ENCODE data around the gene GPC6.

The GPC6 gene

DNA sequence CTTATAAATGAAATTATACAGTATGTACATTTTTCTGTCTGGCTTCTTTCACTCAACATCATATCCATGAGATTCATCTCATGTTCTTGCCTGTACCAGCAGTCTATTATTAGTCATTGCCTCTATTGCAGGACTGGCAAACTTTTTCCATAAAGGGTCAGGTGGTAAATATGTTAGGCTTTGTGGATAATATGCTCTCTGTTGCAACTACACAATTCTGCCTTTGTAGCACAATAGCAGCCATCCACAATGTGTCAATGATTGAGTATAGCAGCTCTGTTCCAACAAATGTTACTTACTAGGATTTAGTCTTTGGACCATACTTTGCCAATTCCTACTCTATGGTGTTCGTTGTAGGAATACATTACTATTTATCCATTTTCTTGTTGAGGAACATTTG, 948.5 kb downstream of the GPC6 start:
- no peak overlapping the region for H3K4me2 ChIP-seq
- no peak overlapping the region for H3K27ac ChIP-seq
- H3K79me2 ChIP-seq (ENCODE audit: insufficient read depth, low read depth): no peaks in the 10 kb centered on the region
- no peak overlapping the region for H3K9ac ChIP-seq
- no peaks in the 10 kb centered on the region for H3K4me1 ChIP-seq (ENCODE audit: low read depth, poor library complexity, severe bottlenecking)
- H3K36me3 ChIP-seq (ENCODE audit: insufficient read depth): no peaks in the 10 kb centered on the region
- no peaks in the 10 kb centered on the region for H4K20me1 ChIP-seq (ENCODE audit: insufficient read depth)
- no peaks in the 10 kb centered on the region for H3K27me3 ChIP-seq (ENCODE audit: insufficient read depth, low read depth)
- TF ChIP-seq, protein P1, sequence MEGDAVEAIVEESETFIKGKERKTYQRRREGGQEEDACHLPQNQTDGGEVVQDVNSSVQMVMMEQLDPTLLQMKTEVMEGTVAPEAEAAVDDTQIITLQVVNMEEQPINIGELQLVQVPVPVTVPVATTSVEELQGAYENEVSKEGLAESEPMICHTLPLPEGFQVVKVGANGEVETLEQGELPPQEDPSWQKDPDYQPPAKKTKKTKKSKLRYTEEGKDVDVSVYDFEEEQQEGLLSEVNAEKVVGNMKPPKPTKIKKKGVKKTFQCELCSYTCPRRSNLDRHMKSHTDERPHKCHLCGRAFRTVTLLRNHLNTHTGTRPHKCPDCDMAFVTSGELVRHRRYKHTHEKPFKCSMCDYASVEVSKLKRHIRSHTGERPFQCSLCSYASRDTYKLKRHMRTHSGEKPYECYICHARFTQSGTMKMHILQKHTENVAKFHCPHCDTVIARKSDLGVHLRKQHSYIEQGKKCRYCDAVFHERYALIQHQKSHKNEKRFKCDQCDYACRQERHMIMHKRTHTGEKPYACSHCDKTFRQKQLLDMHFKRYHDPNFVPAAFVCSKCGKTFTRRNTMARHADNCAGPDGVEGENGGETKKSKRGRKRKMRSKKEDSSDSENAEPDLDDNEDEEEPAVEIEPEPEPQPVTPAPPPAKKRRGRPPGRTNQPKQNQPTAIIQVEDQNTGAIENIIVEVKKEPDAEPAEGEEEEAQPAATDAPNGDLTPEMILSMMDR (conservative IDR thresholded peaks at IDR 0.05; ENCODE audit: low read depth, low read length): no peak
- no peak overlapping the region for H3K4me3 ChIP-seq (IDR thresholded peaks at IDR 0.05; ENCODE audit: insufficient read depth, low read depth, low read length)
- H2AFZ ChIP-seq (ENCODE audit: low read depth): no peak overlapping the region

DNA sequence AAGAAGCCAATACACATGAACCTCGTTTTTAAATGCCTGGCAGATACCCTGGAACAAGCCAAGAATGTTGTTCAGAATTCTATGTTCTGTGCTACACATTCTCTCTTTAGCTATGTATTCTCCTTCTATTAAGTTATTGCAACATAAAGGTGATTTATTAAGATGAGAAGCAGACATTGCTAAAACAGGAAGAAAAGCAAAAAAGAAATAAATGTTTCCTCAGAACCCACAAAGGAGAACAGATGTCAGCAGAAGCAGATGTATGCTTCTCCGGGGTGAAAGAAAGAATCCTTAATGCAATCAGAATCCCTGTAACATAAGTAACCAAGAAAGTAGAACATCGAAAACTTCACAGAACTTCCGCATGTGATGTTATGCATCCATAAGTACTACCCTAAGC, 950.0 kb downstream of the GPC6 start:
- Histone ChIP-seq H3K4me1 (ENCODE audit: low read depth, poor library complexity, severe bottlenecking) (no peaks in the 10 kb centered on the region), H3K27me3 (ENCODE audit: insufficient read depth, low read depth) (no peaks in the 10 kb centered on the region), H2AFZ (ENCODE audit: low read depth) (no peak overlapping the region), H3K4me3 (IDR thresholded peaks at IDR 0.05; ENCODE audit: insufficient read depth, low read depth, low read length) (no peak overlapping the region), H3K36me3 (ENCODE audit: insufficient read depth) (no peaks in the 10 kb centered on the region), H3K9ac (no peak overlapping the region), H3K27ac (no peak overlapping the region), H3K79me2 (ENCODE audit: insufficient read depth, low read depth) (no peaks in the 10 kb centered on the region), H3K4me2 (no peak overlapping the region), H4K20me1 (ENCODE audit: insufficient read depth) (no peaks in the 10 kb centered on the region)
- TF ChIP-seq, protein P1 (conservative IDR thresholded peaks at IDR 0.05; ENCODE audit: low read depth, low read length): no peak

DNA sequence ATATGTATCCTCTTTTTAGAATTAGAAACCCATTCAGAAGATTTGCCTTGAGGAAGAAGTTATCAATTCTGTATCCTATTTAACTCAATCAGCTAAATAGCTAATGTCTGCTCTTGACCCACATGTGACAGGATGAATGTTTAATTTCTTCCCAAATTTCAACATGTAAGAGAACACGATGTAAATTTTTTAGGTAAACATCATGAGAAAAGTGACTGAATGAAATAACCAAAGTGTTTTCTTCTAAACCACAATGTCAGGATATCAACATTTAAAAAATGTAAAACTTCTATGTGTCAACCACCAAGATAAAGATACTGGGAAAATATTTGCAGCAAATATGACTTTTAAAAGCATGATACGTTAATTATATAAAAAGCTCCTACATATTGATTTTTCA, 950.4 kb downstream of the GPC6 start:
- Histone ChIP-seq H3K9ac (no peak overlapping the region), H3K4me3 (IDR thresholded peaks at IDR 0.05; ENCODE audit: insufficient read depth, low read depth, low read length) (no peak overlapping the region), H3K27me3 (ENCODE audit: insufficient read depth, low read depth) (no peaks in the 10 kb centered on the region), H3K79me2 (ENCODE audit: insufficient read depth, low read depth) (no peaks in the 10 kb centered on the region), H4K20me1 (ENCODE audit: insufficient read depth) (no peaks in the 10 kb centered on the region), H3K4me1 (ENCODE audit: low read depth, poor library complexity, severe bottlenecking) (no peaks in the 10 kb centered on the region), H3K27ac (no peak overlapping the region), H3K4me2 (no peak overlapping the region), H2AFZ (ENCODE audit: low read depth) (no peak overlapping the region), H3K36me3 (ENCODE audit: insufficient read depth) (no peaks in the 10 kb centered on the region)
- TF ChIP-seq, protein P1 (conservative IDR thresholded peaks at IDR 0.05; ENCODE audit: low read depth, low read length): no peak

DNA sequence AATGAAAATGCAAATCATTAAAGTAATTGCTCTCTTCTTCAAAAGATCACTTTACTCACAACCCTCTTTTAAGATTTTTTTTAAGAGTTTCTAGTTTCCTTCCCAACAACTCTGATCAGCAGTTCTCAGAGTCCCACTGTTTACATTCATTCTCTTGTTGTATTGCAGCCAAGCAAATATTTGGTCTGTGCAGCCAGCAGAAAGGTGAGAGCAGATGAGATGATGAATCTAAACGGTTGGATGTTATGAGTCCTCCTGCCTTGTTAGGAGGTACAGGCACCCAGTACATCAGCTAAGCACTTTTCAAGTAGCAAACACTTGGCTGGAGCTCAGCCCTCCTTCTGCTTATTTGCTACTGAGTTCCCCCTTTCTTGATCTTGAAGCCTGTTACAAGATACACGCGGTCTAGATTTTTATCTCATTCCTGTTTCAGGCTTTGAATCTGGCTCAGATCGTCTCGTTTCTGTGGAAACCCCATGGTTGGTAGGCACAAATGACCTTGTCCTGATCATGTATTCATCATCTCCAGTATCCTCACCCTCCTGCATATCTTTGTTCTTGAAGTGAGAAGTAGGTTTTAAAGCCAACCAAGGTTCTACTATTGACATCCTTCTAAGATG, 952.1 kb downstream of the GPC6 start:
- no peaks in the 10 kb centered on the region for H3K36me3 ChIP-seq (ENCODE audit: insufficient read depth)
- no peak overlapping the region for H3K4me3 ChIP-seq (IDR thresholded peaks at IDR 0.05; ENCODE audit: insufficient read depth, low read depth, low read length)
- H3K27me3 ChIP-seq (ENCODE audit: insufficient read depth, low read depth): no peaks in the 10 kb centered on the region
- H3K27ac ChIP-seq: no peak overlapping the region
- no peak overlapping the region for H3K9ac ChIP-seq
- TF ChIP-seq, protein P1 (conservative IDR thresholded peaks at IDR 0.05; ENCODE audit: low read depth, low read length): no peak
- no peak overlapping the region for H3K4me2 ChIP-seq
- H3K4me1 ChIP-seq (ENCODE audit: low read depth, poor library complexity, severe bottlenecking): no peaks in the 10 kb centered on the region
- H2AFZ ChIP-seq (ENCODE audit: low read depth): no peak overlapping the region
- no peaks in the 10 kb centered on the region for H3K79me2 ChIP-seq (ENCODE audit: insufficient read depth, low read depth)
- H4K20me1 ChIP-seq (ENCODE audit: insufficient read depth): no peaks in the 10 kb centered on the region
